Tibial nerve (tissue), 4 donors: Measurements from ENCODE around the gene KIAA1586. TPM values are rescaled to one million over a fixed set of nuclear protein-coding genes. Genes with fewer than 3 reads are reported as not detected.
"Not testable (repeated sequence)": the region's sequence is repeated elsewhere in the genome, so short reads cannot be mapped to it uniquely, and the experiment has no call there.

Source experiments
- DNase-seq, 2 donors: peaks; one replicate each; pipeline ENCODE4 v3.0.0-alpha.2; 2019; ENCODE audit warnings: low spot score in 2 of 2
- H3K27ac ChIP-seq, 4 donors: fragments of 200-600 bp; sonication (generic) in 3 of 4; one replicate each; pipeline ENCODE4 v1.5.1; 2017 to 2019; ENCODE audit warnings: mild to moderate bottlenecking in 1 of 4
- H3K27me3 ChIP-seq, 2 donors: fragments of 200-600 bp; sonication (generic) in 1 of 2; one replicate each; pipeline versions ENCODE4 v1.5.1 to v1.6.0; 2017 to 2019
- H3K36me3 ChIP-seq, 3 donors: fragments of 200-600 bp; sonication (generic); one replicate each; pipeline ENCODE4 v1.5.1; 2018 to 2019
- H3K4me1 ChIP-seq, 4 donors: fragments of 200-600 bp; sonication (generic) in 3 of 4; one replicate each; pipeline ENCODE4 v1.5.1; 2017 to 2019
- H3K4me3 ChIP-seq, 4 donors: fragments of 200-600 bp; sonication (generic) in 3 of 4; one replicate each; pipeline ENCODE4 v1.5.1; 2017 to 2019; ENCODE audit warnings: mild to moderate bottlenecking in 1 of 4, moderate library complexity in 1 of 4
- H3K9me3 ChIP-seq, 4 donors: fragments of 200-600 bp; sonication (generic) in 3 of 4; one replicate each; pipeline ENCODE4 v1.5.1; 2017 to 2019
- EP300 ChIP-seq, 2 donors: sonication (generic); formaldehyde crosslinking; IDR thresholded peaks; one replicate each; pipeline ENCODE4 v1.6.1; 2017; ENCODE audit warnings: antibody characterized with exemption in 2 of 2, mild to moderate bottlenecking in 1 of 2
- POLR2A ChIP-seq, 2 donors: fragments of 450-650 bp; IDR thresholded peaks; one replicate each; pipeline ENCODE4 v1.6.1; 2017; ENCODE audit warnings: antibody characterized with exemption in 2 of 2, mild to moderate bottlenecking in 2 of 2, moderate library complexity in 2 of 2
- WGBS, 2 donors: methylation state at CpG; one replicate each; pipeline ENCODE4 v1.1.5; 2018; 5-methylcytosine and 5-hydroxymethylcytosine counted together
- total RNA-seq, 4 donors: library from RNA; depleted of rRNA; stranded (reverse); fragments of >200 nt; gene quantifications; one replicate each; pipeline ENCODE4 v1.1.0, GENCODE V29; 2016
- TF ChIP-seq, protein P1 (sequence below), 5 experiments: fragments of 200-600 bp in 3 of 5; fragments of 450-650 bp in 2 of 5; sonication (generic) in 3 of 5; IDR thresholded peaks; one replicate each; pipeline ENCODE4 v1.5.1; 2016 to 2019; ENCODE audit warnings: antibody characterized with exemption in 5 of 5, mild to moderate bottlenecking in 3 of 5, moderate library complexity in 2 of 5

The KIAA1586 gene
- total RNA-seq, 4 donors from 2014 or later = 5.7 to 6.6 (median 6.1) TPM

GRCh38 chr6:57033228-57033627, 13.3 kb upstream of the KIAA1586 start:
- no peaks in the 10 kb centered on the region for H3K9me3 ChIP-seq
- TF ChIP-seq POLR2A (IDR thresholded peaks at IDR 0.05) = no peak
- no peak for TF ChIP-seq EP300 (IDR thresholded peaks at IDR 0.05)
- TF ChIP-seq, protein P1, sequence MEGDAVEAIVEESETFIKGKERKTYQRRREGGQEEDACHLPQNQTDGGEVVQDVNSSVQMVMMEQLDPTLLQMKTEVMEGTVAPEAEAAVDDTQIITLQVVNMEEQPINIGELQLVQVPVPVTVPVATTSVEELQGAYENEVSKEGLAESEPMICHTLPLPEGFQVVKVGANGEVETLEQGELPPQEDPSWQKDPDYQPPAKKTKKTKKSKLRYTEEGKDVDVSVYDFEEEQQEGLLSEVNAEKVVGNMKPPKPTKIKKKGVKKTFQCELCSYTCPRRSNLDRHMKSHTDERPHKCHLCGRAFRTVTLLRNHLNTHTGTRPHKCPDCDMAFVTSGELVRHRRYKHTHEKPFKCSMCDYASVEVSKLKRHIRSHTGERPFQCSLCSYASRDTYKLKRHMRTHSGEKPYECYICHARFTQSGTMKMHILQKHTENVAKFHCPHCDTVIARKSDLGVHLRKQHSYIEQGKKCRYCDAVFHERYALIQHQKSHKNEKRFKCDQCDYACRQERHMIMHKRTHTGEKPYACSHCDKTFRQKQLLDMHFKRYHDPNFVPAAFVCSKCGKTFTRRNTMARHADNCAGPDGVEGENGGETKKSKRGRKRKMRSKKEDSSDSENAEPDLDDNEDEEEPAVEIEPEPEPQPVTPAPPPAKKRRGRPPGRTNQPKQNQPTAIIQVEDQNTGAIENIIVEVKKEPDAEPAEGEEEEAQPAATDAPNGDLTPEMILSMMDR (IDR thresholded peaks at IDR 0.05) = no peak
- DNase-seq = no peak
- H3K27me3 ChIP-seq = no peaks in the 10 kb centered on the region
- 89% methylated on average over 3 of the region's 3 CpGs for WGBS, 2 donors
- no peaks in the 10 kb centered on the region for H3K36me3 ChIP-seq
- no peak overlapping the region for H3K27ac ChIP-seq
- H3K4me3 ChIP-seq = no peak overlapping the region
- H3K4me1 ChIP-seq = no peaks in the 10 kb centered on the region

GRCh38 chr6:57035549-57035948, 10.9 kb upstream of the KIAA1586 start:
- H3K27me3 ChIP-seq = no peaks in the 10 kb centered on the region
- 25 to 29% methylated on average over 3 of the region's 3 CpGs for WGBS, 2 donors
- no peaks in the 10 kb centered on the region for H3K9me3 ChIP-seq
- H3K4me3 ChIP-seq = no peak overlapping the region
- DNase-seq = no peak
- TF ChIP-seq EP300 (IDR thresholded peaks at IDR 0.05) = no peak
- TF ChIP-seq, protein P1 (IDR thresholded peaks at IDR 0.05) = no peak
- no peak for TF ChIP-seq POLR2A (IDR thresholded peaks at IDR 0.05)
- H3K27ac ChIP-seq = no peak overlapping the region
- H3K4me1 ChIP-seq = no peaks in the 10 kb centered on the region
- H3K36me3 ChIP-seq = no peaks in the 10 kb centered on the region

DNA sequence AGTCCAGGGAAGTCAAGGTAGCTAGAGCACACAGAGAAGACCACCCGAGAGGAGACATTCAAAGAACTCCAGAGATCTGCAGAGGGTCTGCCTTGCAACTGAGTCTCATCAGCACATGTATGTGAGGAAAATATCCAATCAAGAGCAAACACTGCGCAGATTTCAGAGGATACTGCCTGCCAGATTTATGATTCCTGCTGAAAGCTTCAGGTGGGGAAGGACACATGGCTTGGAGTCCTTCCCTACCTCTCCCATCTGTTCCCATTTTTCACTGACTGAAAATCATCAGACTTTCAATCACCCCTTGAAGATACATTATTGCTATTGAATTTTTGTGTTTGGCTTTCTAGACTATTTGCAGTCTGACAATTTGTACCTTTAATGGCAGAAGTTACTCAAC, 7.6 kb upstream of the KIAA1586 start:
- TF ChIP-seq POLR2A (IDR thresholded peaks at IDR 0.05) = no peak
- no peak for TF ChIP-seq EP300 (IDR thresholded peaks at IDR 0.05)
- Histone ChIP-seq H3K27ac (no peak overlapping the region), H3K9me3 (peaks cover 0 to 3% (median 0%) of the 10 kb centered on the region in 4 donors), H3K4me1 (no peaks in the 10 kb centered on the region), H3K36me3 (no peaks in the 10 kb centered on the region), H3K4me3 (no peak overlapping the region), H3K27me3 (no peaks in the 10 kb centered on the region)
- no peak for DNase-seq
- 92 to 94% methylated on average over 2 of the region's 2 CpGs for WGBS, 2 donors

DNA sequence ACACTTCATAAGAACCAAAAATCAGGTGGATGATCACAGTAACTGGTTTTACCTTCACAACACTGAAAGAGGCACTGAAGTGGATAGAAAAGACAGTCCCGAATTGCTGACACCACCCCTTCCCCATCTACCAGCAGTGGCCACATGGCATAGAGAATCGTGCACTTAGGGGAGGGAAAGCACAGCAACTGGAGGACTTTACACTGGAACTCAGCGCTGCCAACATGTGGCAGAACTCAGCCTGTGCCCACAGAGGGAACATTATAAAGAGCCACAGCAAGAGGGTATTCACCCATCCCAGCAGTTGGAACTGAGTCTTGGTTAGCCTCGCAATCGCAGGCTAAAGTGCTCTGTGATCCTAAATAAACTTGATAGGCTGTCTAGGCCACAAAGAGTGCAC, 6.5 kb upstream of the KIAA1586 start:
- Histone ChIP-seq H3K36me3 (no peaks in the 10 kb centered on the region), H3K4me1 (no peaks in the 10 kb centered on the region), H3K27ac (no peak overlapping the region), H3K4me3 (no peak overlapping the region), H3K27me3 (no peaks in the 10 kb centered on the region), H3K9me3 (peaks cover 0 to 3% (median 0%) of the 10 kb centered on the region in 4 donors)
- WGBS, 2 donors = 66 to 77% methylated on average over 5 of the region's 5 CpGs
- TF ChIP-seq POLR2A (IDR thresholded peaks at IDR 0.05) (no peak), EP300 (IDR thresholded peaks at IDR 0.05) (no peak)
- TF ChIP-seq, protein P1 (IDR thresholded peaks at IDR 0.05) = no peak
- no peak for DNase-seq

DNA sequence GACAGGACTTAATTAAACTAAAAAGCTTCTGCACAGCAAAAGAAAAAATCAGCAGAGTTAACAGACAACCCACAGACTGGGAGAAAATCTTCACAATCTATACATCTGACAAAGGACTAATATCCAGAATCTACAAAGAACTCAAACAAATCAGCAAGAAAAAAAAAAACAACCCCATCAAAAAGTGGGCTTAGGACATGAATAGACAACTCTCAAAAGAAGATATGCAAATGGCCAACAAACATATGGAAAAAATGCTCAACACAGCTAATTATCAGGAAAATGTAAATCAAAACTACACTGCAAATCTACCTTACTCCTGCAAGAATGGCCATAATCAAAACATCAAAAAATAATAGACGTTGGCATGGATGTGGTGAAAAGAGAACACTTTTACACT, 2.4 kb upstream of the KIAA1586 start:
- H3K4me1 ChIP-seq = peaks cover 0 to 15% (median 5%) of the 10 kb centered on the region in 4 donors
- not testable (repeated sequence) for H3K27ac ChIP-seq, H3K27me3 ChIP-seq, H3K36me3 ChIP-seq, H3K4me3 ChIP-seq, H3K9me3 ChIP-seq, DNase-seq
- WGBS, 2 donors = 81 to 91% methylated on average over 1 of the region's 1 CpG

DNA sequence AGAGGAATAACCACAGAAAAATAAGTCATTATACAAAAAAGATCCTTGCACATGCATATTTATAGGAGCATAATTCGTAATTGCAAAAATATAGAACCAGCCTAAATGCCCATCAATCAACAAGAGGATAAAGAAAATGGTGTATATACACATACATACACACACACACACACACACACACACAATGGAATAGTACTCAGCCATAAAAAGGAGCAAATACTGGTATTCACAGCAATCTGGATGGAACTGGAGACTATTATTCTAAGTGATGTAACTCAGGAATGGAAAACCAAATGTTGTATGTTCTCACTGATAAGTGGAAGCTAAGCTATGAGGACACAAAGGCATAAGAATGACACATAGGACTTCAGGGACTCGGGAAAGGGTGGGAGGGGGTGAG, 1.9 kb upstream of the KIAA1586 start:
- 92 to 96% methylated on average over 2 of the region's 2 CpGs for WGBS, 2 donors
- Histone ChIP-seq H3K27ac (no peak overlapping the region), H3K4me1 (peaks cover 0 to 19% (median 5%) of the 10 kb centered on the region in 4 donors), H3K4me3 (no peak overlapping the region), H3K9me3 (peaks cover 0 to 3% (median 0%) of the 10 kb centered on the region in 4 donors), H3K36me3 (no peaks in the 10 kb centered on the region), H3K27me3 (no peaks in the 10 kb centered on the region)
- no peak for TF ChIP-seq EP300 (IDR thresholded peaks at IDR 0.05)
- TF ChIP-seq, protein P1 (IDR thresholded peaks at IDR 0.05) = no peak
- no peak for TF ChIP-seq POLR2A (IDR thresholded peaks at IDR 0.05)
- DNase-seq = no peak

DNA sequence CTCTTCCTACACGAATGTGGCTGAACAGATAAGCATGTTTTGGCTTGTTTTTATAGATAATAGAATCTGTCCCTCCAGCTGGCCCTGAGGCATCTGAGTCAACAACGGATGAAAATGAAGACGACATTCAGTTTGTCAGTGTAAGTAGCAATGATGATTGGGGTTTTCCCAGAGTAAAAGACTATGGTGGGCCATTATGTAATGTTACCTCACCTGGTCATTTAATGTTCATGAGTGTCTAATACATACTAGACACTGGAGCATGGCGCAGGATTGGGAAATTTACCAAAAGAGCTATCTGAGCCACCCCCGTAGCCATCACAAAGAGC, 728 bp downstream of the KIAA1586 start:
- not testable (repeated sequence) for H3K4me3 ChIP-seq, H3K27ac ChIP-seq, DNase-seq, H3K27me3 ChIP-seq, H3K9me3 ChIP-seq
- Histone ChIP-seq H3K36me3 (peaks cover 0 to 20% (median 0%) of the 10 kb centered on the region in 3 donors), H3K4me1 (peaks cover 0 to 19% (median 5%) of the 10 kb centered on the region in 4 donors)
- no CpG with 5 or more reads among the region's 5 CpGs for WGBS, 2 donors

DNA sequence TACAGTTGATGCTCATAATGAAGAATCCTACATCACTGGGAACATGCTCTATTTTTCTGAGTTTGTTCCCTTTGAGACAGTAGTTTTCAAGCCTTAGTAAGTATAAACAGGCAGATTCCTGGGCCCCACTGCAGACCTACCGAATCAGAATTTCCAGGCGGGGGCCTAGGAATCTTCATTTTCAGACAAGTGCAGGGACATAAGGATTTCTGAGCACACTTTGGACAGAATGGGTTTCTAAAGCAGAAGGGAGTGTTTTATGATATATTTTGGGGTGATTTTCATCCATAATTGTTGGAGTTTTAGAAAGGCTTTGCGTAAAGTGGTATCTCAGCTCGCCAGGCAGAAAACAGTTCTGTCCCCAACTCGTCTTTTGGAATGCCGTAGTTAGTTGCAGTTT, 1.4 kb downstream of the KIAA1586 start:
- not testable (repeated sequence) for H3K9me3 ChIP-seq, DNase-seq, H3K27ac ChIP-seq, H3K27me3 ChIP-seq, H3K4me3 ChIP-seq
- H3K4me1 ChIP-seq = peaks cover 0 to 19% (median 5%) of the 10 kb centered on the region in 4 donors
- H3K36me3 ChIP-seq = peaks cover 0 to 26% (median 0%) of the 10 kb centered on the region in 3 donors
- WGBS, 2 donors = 80 to 82% methylated on average over 5 to 6 of the region's 6 CpGs
